Measurements from ENCODE around the gene RAB5IF. TPM values are rescaled to one million over a fixed set of nuclear protein-coding genes. Genes with fewer than 3 reads are reported as not detected.

The RAB5IF gene
- total and polyA plus RNA-seq, 2 of the 13 experiments (the other 11 are each of a cell fraction or from before 2014, with no cell fraction given): 261 to 305 TPM

GRCh38 chr20:36574366-36575135 lies 31.0 kb upstream of the RAB5IF start (continued):
- TF ChIP-seq ZNF432 (CRISPR knock-in tag; IDR thresholded peaks at IDR 0.05; ENCODE audit: borderline replicate concordance) (no peak), MLX (CRISPR knock-in tag; IDR thresholded peaks at IDR 0.05) (no peak; the same call in 1 of the 2 replicates), KLF13 (CRISPR knock-in tag; IDR thresholded peaks at IDR 0.05) (peak; percentile 49; the same call in 1 of the 2 replicates), ZSCAN29 (CRISPR knock-in tag; conservative IDR thresholded peaks at IDR 0.05) (no peak), THAP11 (CRISPR knock-in tag; IDR thresholded peaks at IDR 0.05) (peak; percentile 12), ZSCAN21 (CRISPR knock-in tag; IDR thresholded peaks at IDR 0.05; ENCODE audit: borderline replicate concordance) (peak; percentile 42; the same call in 1 of the 2 replicates), MAZ (IDR thresholded peaks at IDR 0.05; ENCODE audit: borderline replicate concordance, low read depth, low read length) (0 out of 2 replicates have a peak, but pooled peaks have one; percentile 20), MAZ (CRISPR knock-in tag; IDR thresholded peaks at IDR 0.05; ENCODE audit: low read depth) (peak; percentile 88), ELK4 (CRISPR knock-in tag; IDR thresholded peaks at IDR 0.05; ENCODE audit: borderline replicate concordance) (no peak), ZBTB7B (CRISPR knock-in tag; IDR thresholded peaks at IDR 0.05) (no peak), ZNF468 (CRISPR knock-in tag; IDR thresholded peaks at IDR 0.05) (no peak; the same call in 1 of the 2 replicates), MTA1 (CRISPR knock-in tag; IDR thresholded peaks at IDR 0.05; ENCODE audit: borderline replicate concordance) (no peak; the same call in 1 of the 2 replicates), GATAD1 (CRISPR knock-in tag; IDR thresholded peaks at IDR 0.05) (peak; percentile 32), ZNF598 (CRISPR knock-in tag; IDR thresholded peaks at IDR 0.05; ENCODE audit: borderline replicate concordance) (peak; percentile 91), MYPOP (CRISPR knock-in tag; IDR thresholded peaks at IDR 0.05) (no peak), AGO2 (optimal IDR thresholded peaks at IDR 0.05; ENCODE audit: low read depth, low read length) (peak; percentile 93), EHMT2 (IDR thresholded peaks at IDR 0.05; ENCODE audit: borderline replicate concordance, low read depth, low read length) (no peak), ZNF724P (CRISPR knock-in tag; IDR thresholded peaks at IDR 0.05; ENCODE audit: borderline replicate concordance) (peak; percentile 94), RELA (CRISPR knock-in tag; IDR thresholded peaks at IDR 0.05) (no peak), FOXA3 (CRISPR knock-in tag; IDR thresholded peaks at IDR 0.05) (peak; percentile 41; the same call in 1 of the 2 replicates), HMG20A (CRISPR knock-in tag; IDR thresholded peaks at IDR 0.05; ENCODE audit: borderline replicate concordance) (no peak), HDAC2 (CRISPR knock-in tag; IDR thresholded peaks at IDR 0.05) (0 out of 2 replicates have a peak, but pooled peaks have one; percentile 42), PHF20 (CRISPR knock-in tag; IDR thresholded peaks at IDR 0.05) (no peak), CHD2 (IDR thresholded peaks at IDR 0.05; ENCODE audit: low read depth, low read length) (no peak; the same call in 1 of the 2 replicates), ZXDC (CRISPR knock-in tag; IDR thresholded peaks at IDR 0.05) (no peak), ZNF563 (CRISPR knock-in tag; IDR thresholded peaks at IDR 0.05) (no peak)

All from HepG2 (cell line).